ENCODE data around the gene TMEM186.

- TF ChIP-seq CTCF (IDR thresholded peaks at IDR 0.05; ENCODE audit: poor library complexity): no peak
- TF ChIP-seq EZH2 (IDR thresholded peaks at IDR 0.05; ENCODE audit: borderline replicate concordance): no peak
- no peak for TF ChIP-seq EZH2phosphoT487 (IDR thresholded peaks at IDR 0.05; ENCODE audit: low read depth, severe bottlenecking, unreplicated experiment)
Observed at GRCh38 chr16:8816967-8817655, 19.7 kb upstream of the TMEM186 start.

Measured in hepatocyte (in vitro differentiated cells).